CD4-positive, alpha-beta T cell treated with Interleukin-4 for 4 hours (primary cell): Measurements from ENCODE around the gene PDE3B.
"Not testable (repeated sequence)": the region's sequence is repeated elsewhere in the genome, so short reads cannot be mapped to it uniquely, and the experiment has no call there.

Experiments used
- DNase-seq: peaks from one replicate; pipeline ENCODE4 v3.0.0-alpha.2; 2020

The PDE3B gene

GRCh38 chr11:14642453-14642852, 1.2 kb upstream of the PDE3B start:
- no peak for DNase-seq

DNA sequence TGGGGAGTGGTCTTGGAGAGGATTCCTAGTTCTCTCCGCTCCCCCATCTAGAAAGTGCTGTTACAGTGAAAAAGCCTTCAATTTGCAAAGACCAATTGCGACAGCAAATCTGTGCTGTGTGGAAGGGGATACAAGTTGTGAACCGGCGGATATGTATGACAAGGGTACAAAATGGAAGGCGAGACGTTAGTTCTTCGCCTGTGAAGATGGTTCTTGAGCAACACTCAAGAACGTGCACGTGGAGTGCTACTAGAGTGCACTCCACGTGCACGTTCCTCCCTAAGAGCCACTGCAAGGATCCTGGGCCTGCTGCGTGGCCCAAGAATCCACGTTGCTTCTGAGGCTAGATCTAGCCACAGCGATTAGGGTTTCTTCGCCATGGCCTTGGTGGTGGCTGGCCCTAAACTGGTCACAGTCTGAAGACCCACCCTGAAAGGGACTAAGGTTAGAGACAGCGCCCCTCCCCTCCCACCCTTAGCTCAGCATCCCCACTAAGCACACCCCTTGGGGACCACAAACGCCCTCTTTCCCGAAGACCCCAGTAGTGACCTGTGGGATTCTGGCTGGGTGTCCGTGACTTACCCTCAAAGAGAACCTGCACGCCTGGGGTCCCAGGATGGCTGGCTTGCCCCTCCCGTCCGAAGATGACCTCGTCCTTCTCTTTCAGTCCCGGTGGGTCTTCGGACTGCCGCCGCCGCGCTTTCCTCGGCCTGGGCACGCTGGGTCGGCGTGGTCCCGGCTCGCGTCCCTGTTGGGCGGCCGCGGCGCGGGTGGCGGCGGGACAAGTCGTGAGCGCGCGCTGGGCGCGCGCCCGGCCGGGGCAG, 519 bp upstream of the PDE3B start:
- no peak for DNase-seq

DNA sequence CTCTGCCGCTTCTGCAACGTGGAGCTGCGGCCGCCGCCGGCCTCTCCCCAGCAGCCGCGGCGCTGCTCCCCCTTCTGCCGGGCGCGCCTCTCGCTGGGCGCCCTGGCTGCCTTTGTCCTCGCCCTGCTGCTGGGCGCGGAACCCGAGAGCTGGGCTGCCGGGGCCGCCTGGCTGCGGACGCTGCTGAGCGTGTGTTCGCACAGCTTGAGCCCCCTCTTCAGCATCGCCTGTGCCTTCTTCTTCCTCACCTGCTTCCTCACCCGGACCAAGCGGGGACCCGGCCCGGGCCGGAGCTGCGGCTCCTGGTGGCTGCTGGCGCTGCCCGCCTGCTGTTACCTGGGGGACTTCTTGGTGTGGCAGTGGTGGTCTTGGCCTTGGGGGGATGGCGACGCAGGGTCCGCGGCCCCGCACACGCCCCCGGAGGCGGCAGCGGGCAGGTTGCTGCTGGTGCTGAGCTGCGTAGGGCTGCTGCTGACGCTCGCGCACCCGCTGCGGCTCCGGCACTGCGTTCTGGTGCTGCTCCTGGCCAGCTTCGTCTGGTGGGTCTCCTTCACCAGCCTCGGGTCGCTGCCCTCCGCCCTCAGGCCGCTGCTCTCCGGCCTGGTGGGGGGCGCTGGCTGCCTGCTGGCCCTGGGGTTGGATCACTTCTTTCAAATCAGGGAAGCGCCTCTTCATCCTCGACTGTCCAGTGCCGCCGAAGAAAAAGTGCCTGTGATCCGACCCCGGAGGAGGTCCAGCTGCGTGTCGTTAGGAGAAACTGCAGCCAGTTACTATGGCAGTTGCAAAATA, 816 bp downstream of the PDE3B start:
- DNase-seq: peak; percentile 47

DNA sequence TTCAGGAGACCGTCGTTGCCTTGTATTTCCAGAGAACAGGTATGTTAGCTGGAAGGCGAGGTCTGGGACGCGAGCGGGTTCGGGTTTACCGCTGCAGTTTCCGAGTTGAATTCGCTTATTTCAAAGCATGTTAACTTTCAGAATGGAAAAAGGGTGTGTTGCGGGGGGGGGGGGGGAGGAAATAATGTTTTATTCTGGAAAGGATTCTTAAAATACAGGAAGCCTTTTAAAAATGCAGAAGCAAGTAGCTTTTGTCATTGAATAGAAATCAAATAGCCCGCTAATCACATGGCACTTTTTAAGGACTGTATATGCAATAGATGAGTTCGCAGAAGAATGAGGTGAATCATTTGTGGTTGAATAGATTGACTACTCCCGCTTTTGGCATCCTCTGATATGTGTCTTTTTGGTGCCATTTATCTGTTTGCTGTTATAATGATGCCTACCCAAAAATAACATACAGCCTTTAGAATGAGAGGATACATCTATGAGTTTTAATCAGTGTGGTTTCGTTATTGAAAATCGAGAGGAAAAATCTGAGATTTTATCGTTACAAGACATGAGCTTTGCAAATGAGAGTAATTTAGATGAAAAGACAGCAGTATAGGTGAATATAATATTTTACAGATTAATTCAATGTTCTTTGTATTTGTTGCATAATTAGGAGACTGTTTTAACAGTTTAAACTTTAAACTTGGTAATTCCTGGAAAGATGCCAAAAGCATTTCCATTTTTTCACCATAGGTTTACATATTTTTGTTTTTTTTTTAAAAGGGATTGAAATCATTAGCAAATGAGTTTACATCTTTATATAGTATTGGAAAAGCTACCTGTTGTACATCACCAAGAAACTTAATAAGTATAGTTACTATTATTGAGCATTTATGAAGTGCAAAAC, 1.7 kb downstream of the PDE3B start:
- DNase-seq: peak; percentile 78

DNA sequence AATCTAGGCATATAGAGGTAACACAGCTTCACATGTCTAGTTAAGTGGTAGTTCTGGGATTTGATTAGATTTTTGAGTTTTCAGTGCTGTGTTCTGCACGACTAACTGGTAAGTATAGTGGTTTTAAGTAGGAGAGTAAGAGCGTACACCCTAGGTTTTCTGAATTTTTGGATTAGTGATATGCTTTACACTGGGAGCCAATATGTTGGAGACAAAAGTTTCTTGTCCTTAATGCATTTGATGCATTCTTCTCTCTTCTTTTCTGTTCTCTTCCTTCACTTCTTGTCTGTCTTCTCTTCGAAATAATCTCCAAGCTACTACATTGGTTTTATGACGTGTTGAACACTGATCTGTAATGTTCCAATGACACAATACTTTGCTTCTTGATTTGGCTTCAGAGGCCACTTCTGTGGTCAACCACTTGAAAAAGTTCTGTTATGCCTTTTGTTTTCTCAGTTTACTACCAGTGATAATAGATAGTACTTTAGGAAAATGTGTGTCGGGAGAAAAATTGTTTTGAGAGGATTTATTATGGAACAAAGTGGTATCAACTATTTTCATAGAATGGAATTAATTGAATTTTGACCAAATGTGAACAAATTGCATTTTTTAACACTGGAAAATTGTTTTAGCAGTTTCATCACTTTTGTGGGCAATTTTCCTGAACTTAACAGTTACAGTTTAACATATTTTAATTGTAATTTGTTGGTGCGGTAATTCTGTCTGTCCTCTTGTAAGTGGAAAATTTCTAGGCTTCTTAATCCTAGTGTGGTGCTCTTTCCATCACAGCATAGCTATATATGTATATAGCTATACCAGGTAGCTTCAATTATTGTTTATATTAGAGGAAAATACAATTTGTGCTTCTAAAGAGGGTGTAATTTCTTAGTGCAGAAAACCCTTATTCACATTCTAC, 2.6 kb downstream of the PDE3B start:
- peak; percentile 23 for DNase-seq

- DNase-seq: no peak
These were observed 6.5 kb downstream of the PDE3B start for GRCh38 chr11:14650064-14650463.

- no peak for DNase-seq
These were observed 9.5 kb downstream of the PDE3B start for GRCh38 chr11:14653090-14653489.

DNA sequence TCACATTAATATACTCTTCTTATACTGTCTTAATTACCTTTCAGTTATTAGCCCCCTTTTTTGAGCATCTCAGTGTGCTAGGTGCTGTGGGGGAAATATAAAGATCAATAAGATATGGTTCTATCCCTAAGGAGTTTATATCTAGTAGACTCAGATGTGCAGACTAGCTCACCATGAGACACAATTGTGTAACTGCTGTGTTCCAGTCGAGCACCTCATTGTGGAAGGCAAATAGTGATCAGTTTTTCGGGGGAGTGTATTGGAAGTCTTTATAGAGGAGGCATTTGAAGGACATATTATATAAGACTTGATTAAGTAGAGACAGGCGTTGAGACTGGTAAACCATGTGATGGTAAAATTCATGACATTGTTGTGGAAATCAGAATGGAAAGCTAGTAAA, 11.8 kb downstream of the PDE3B start:
- DNase-seq: no peak

- DNase-seq: no peak
These were observed 13.2 kb downstream of the PDE3B start for GRCh38 chr11:14656536-14657457.

GRCh38 chr11:14657841-14658240, 14.2 kb downstream of the PDE3B start:
- DNase-seq: no peak

DNA sequence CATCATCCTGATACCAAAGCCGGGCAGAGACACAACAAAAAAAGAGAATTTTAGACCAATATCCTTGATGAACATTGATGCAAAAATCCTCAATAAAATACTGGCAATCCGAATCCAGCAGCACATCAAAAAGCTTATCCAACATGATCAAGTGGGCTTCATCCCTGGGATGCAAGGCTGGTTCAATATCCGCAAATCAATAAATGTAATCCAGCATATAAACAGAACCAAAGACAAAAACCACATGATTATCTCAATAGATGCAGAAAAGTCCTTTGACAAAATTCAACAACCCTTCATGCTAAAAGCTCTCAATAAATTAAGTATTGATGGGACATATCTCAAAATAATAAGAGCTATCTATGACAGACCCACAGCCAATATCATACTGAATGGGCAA, 21.3 kb downstream of the PDE3B start:
- not testable (repeated sequence) for DNase-seq

- not testable (repeated sequence) for DNase-seq
These were observed 23.7 kb downstream of the PDE3B start for GRCh38 chr11:14667329-14667728.

DNA sequence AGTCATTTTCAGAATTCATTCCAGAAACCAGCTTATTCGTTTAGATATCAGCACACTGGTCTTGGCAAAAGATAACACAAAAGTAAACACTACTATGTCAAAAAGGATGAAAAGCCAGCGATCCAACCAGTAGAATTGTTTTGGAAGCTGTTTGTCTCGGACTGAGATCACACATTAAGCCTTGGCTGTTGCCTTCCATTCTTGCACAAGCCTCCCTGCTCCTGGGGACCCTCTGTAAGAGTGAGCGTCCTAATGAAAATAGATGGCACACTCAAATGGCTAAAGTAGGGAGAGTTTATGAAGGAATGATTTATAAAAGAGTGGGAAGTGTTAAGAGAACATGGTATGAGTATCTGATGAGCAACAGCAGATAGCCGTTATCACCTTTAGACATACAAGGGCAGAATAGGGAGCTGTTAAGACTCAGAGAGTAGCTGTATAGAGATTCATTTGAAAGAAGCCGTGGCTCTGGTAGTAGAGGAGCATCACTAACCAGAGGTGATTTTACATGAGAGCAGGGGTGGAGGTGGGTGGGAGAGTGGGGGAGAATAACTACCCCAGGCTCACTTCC, 25.2 kb downstream of the PDE3B start:
- DNase-seq: no peak

DNA sequence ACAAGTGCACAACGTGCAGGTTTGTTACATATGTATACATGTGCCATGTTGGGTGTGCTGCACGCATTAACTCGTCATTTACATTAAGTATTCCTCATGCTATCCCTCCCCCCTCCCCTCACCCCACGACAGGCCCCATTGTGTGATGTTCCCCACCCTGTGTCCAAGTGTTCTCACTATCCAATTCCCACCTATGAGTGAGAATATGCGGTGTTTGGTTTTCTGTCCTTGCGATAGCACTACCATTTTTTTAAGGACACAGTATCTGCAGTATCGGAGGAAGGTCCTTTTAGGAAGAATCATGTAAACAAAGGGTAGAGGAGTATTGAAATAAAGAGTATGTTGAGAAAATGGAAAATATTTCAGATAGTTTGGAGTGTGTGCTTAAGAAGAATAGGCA, 25.9 kb downstream of the PDE3B start:
- DNase-seq: no peak

DNA sequence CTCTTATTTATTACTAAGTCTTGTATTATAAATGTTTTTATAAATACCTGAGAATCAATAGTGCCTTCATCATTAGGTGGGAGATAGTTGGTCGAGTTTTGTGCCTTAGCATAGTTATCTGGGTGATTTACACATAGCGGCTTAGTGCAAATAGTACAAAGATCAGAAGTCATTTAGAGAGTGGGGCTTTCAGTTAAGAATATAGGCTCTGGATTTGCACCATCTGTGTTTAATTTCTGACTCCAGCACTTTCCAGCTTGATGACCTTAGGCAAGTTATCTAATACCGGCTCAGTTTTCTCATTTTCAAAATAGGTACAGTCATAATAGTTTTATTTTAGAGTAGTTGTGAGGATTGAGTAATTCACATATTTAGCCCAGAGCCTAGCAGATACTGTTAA, 26.4 kb downstream of the PDE3B start:
- no peak for DNase-seq

GRCh38 chr11:14672635-14673034, 29.0 kb downstream of the PDE3B start:
- DNase-seq: no peak

- DNase-seq: no peak
These were observed 29.8 kb downstream of the PDE3B start for GRCh38 chr11:14673421-14673820.

DNA sequence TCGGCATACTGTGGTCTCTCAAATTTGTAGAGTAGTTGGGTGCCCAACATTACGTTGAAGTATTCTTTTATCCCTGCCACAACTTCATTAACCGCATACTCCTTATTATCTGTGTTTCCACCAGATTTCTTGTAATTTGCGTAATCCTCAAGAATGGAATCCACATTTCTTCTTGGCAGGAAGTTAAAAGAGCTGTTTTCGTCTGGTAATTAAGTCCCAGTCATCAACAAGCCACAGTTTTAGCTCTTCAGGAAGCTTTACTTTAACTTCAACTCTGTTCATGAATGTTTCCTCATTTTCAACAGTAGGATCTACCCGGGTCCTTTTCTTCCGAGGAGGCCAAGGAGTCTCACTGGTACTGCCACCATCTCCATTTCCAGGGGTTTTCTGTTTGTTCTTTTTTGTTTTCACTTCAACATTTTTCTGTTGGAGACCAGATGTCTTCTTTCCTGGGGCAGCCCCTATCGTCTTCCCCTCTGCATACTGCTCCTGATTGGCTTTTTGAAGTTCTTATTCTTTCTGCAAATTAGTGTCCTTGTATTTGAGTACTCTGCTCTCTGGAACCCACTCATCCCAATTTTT, 30.3 kb downstream of the PDE3B start:
- DNase-seq: no peak

DNA sequence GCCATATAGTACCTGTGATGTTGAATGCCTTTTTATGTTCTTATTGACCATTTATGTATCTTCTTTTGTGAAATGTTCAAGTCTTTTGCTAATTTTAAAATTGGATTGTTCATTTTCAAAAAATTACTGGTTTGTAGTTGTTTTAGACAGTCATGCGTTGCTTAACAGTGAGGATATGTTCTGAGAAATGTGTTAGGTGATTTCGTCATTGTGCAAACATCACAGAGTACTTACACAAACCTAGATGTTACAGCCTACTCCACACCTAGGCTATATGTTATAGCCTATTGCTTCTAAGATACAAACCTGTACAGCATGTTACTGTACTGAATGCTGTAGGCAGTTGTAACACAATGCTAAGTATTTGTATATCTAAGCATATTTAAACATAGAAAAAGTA, 32.5 kb downstream of the PDE3B start:
- DNase-seq: no peak

DNA sequence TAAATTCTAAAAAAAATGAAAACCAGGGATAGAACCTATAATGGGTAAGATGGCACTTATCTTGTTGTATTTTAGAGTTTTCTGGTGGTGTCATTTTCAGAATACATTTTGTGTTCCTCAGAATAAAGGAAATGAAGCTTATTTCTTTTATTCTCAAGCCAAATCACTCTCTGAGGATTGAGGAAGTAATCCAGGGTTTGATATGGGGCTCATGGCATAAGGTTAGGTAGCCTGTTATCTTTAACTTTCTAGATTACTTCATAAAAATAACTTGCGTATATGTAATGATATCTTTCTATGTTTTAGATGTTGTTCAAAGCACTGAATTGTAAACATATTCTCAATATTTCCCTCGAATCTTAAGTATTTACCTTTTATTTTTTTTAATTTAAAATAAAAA, 33.5 kb downstream of the PDE3B start:
- no peak for DNase-seq
